GDM1 (cell line): ENCODE measurements around the gene PDE8A.
A peak's percentile ranks its signal among the peaks of the same experiment; 100 is the strongest.
"Not testable (repeated sequence)": the region's sequence is repeated elsewhere in the genome, so short reads cannot be mapped to it uniquely, and the experiment has no call there.

Experiments
- DNase-seq: peaks from one replicate; lab custom pipeline; 2025; lab: John Stamatoyannopoulos, UW

The PDE8A gene

DNA sequence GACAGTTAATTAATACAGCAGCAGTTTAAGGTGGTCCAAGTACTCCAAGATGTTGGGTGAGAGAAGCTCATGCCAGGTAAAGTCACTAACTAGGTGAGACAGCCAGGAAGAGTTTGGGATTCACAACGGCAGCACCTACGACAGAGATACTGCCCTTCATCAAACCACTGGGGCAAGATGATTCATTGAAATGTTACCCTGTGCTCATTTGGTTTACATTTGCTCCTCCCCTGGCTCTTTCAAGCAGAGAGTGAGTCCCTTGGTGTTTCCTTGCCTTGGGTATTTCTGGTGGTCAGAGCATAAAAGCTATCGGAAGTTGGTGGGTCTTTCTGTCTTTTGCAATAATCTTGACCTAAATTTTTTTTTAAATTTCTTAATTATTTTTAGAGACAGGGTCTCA, 19.9 kb upstream of the PDE8A start:
- no peak for DNase-seq

DNA sequence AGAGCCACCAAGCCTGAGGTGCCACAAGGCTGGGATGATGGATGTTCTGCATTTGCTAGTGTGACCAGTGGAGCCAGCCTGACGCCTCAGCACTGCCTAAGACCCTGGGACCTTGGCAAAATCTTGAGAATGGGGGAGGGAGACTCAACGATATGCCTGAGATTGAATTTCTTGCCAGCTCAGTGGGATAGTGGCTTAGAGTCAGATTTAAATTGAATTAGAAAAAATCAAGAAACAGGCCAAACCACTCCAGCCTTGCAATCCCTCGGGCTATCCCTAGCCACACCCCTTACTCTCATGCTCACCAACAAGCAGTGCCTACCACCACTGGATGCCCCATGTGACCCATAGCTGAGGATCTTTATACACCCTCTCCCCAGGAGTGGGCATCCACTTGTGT, 18.7 kb upstream of the PDE8A start:
- no peak for DNase-seq

DNA sequence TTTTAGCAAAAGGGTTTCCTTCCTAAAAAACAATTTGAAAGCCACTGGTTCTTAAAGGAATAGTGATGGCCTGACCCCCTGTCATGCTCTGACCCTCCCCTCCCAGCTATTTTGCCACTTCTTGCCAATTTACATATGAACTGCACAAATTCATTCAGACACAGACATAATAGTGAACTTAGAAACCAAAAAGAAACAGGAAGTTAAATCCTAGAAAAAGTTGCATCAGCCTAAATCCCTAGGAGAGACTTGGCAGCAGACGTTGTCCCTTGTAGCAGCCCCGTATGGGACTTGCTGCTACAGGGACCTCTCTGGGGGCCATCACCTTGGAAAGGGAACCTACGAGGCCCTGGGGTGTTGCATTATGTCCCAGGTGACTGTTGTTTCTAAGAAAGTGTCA, 14.3 kb upstream of the PDE8A start:
- DNase-seq, result no peak

DNA sequence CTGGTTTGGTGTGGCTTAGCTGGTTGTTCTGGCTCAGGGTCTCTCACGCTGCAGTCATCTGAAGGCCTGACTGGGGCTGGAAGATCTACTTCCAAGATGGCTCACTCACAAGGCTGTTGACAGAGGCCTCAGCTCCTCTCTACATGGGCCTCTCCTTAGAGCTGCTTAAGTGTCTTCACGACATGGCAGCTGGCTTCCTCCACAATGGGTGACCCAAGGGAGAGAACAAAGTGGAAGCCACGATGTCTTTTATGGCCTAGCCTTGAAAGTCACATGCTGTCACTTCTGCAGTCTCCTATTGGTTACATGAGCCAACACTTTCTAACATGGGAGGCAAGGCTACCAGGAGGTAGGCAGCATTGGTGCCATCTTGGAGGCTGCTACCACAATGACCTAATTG, 13.4 kb upstream of the PDE8A start:
- no peak for DNase-seq

DNA sequence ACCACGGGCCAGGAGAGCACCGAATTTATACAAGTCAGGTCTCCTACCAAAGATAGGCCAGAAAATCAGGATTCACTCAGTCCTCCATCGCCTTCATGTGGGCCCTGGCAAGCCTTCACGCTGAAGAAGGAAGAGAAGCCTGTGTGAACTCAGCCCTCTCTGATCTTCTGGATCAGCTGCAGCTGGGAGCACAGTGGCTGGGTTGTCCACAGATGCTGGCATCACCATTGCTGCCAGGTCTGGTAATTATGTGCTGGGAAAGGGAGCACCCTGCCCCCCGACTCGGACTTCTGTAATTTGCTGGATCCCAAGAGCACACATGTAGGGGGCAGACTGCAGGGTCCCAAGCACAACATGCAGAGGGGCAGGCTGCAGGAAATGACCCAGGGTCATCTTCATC, 12.4 kb upstream of the PDE8A start:
- DNase-seq, result no peak

DNA sequence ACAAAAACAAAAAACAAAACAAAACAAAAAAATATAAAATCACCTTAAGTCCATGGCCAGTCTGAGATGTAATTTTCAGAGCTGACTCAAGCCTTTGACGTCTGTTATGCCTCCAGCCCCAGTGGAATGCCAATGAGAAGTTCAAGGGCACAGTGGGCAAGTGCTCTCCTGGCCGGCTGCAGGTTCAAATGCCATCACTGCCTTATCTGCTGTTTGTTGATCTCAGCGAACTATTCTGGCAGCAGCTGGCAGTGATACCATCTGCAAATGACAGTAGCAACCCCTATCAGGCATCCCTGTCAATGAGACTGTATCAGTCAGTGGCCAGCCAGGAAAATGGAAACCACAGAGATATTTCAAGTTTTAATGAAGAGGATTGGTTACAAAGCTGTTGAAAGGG, 10.8 kb upstream of the PDE8A start:
- DNase-seq, result no peak

DNA sequence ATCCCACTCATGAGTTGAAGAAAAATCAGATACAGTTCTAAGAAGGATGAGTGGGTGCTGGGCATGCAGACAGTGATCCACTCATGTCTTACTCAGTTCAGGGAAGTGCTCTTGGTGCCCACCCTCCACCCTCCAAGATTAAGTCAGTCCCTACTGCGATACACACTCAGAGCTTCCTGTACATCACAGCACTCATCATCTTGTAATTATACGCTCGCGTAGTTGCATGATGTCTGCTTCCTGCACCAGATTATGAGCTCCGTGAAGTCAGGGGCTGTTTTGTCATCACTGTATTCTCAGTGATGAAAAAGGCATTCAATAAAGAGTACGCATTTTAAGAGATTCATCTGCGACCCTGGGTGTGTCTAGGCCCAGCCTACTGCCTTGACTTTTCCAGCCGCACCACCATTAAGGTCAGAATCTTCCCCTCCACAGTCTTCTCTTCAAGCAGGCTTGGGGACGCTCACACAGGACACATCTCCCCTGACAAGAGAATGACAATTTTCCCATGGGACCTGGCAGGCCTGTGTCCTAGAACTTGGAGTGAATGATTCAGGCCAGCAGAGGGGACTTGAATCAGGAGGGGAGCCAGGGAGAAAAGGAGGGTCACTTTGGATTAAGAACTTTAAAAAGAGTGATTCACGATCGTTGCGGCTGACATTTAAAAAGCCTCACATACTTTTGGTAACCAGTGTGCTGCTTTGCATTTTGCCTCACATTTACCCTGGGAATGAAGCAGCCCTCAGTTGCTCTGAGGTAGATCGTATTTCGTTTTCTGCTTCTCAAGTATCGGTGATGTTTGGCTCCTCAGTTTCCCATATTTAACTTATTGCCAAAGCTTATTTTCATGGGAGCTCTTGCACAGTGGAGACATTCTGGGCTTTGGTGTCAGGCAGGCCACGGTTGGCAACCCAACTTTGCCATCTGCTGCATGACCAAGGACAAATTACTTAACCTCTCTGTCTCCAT, 7.9 kb upstream of the PDE8A start:
- no peak for DNase-seq

DNA sequence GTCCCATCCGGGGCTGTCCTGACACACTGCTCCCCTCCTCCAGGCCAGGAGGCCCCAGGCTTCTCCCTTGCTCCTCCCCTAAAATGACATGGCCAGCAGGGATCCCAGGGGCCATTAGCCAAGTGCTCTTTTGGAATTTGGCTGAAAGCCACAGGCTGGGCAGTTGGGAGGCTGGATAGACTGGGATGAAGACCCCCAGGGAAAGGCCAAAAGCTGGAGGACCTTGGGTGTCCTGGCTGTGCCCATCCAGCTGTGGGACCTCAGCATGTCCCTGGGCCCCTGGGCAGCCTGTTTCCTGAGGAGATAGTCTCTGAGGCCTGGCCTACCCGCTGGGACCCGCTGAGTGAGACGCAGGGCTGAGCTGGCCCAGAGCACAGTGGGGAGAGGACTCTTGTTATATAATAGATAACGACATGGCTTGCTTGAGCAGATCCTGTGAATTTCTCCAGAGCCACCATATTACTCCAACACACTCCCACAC, 5.7 kb upstream of the PDE8A start:
- no peak for DNase-seq

DNA sequence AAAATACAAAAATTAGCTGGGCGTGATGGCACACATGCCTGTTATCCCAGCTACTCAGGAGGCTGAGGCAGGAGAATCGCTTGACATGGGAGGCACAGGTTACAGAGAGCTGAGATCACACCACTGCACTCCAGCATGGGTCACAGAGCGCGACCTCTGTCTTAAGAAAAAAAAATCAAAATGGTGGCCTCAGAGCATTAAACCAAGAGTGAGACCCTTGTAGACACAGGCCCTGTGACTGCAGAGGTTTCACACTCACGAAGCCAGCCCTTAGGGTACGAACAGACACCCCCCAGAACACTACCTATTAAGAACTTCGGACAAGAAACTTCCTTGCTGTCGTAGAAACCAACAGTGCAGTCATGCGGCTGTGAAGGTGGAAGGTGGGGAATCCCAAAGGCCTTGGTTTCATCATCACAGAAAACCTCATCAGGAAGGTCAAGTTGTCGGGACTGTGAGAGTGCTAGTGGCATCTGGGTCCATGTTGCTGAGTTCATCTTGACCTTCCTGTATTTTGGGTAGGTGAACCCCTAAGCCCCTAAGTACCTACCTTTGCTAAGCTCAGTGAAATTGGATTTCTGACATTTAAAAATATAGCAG, 4.8 kb upstream of the PDE8A start:
- no peak for DNase-seq

DNA sequence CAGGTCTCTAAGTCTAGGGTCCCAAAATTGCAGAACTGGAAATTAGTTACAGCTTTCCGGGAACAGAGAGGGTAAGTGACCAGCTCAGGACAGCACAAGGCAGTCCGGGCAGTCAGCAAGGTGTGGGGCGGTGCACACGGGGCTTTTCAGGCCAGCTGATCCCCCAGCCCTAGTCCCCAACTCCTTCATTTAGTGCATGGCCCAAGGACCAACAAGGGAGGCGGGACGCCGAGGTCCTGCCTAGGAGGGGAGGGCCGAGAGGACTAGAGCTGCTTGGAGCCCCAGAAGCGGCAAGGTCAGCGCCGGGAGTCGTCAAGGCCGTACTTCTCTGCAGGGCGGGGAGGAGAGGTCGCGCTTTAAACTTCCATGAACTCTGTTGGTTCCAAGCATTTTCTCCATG, 2.0 kb upstream of the PDE8A start:
- no peak for DNase-seq

DNA sequence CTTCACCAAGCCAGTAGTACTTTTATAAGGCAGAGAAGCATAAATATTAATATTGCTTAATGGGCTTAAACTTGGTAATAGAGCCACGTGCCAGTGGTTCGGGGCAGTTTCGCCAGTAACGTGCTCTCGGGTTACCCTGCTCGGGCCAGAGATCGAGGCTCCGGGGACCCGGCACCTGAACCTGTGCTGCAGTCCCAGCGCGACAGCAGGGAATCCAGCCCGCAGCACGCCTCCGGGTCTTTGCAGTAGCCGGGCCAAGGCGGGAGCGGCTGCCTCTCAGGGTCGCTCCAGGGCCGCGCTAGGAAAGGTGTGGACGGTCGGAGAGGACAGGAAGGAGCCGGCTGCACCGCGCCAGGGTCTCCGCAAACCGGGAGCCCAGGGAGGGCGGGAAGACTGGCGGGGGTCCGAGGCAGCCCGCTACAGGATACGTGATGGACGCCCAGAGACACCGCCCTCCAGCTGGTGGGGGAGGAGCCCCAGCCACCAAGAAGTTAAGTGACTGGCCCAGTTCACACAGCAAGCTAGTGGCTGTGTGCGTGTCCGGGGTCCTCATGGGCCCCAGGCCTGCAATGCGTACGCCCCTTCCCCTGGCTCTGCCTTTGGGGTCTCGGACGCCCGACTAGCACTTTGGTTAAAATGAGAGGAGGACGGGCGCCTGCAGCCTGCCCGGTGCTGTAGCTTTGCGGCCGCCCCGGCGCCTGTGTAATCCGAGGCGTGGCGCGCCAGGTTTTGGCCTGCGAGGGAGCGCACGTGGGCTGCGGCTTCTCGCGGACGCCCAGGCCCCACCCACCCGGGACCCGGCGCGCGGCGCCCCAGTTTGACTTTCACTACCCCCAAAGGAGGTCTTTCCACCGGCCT, 1.2 kb upstream of the PDE8A start:
- DNase-seq, result peak; percentile 73

DNA sequence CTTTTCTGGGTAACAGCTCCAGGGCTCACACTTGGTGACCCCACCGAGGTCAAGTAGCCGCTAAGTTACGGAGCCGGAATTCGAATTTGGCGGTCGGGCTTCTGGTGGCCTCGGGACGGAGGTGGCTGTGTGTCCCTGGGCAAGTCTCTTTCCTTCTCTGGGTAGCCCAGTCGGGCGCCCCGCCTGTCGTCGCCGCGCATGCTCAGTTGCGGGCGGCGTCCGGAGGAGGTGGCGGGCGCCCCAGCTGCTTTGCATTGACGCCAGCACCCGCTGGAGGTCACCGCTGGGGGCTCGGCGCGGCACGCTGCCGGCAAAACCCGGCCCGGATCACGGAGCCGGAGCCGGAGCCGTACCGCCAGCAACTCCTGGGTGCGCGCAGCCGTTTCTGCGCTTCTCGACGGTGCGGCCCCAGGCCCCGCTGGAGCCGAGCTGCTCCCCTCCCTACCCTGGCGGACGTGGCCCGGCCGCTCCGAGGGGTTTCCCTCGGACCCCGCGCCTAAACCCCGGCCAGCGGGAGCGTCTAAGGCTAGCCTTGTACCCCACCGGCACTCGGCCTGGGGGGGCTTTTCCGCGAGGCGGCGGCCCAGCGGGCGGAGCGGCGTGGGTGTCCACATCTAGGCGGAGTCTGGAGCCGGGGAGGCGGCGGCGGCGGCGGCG, 474 bp upstream of the PDE8A start:
- DNase-seq, result peak; percentile 96

DNA sequence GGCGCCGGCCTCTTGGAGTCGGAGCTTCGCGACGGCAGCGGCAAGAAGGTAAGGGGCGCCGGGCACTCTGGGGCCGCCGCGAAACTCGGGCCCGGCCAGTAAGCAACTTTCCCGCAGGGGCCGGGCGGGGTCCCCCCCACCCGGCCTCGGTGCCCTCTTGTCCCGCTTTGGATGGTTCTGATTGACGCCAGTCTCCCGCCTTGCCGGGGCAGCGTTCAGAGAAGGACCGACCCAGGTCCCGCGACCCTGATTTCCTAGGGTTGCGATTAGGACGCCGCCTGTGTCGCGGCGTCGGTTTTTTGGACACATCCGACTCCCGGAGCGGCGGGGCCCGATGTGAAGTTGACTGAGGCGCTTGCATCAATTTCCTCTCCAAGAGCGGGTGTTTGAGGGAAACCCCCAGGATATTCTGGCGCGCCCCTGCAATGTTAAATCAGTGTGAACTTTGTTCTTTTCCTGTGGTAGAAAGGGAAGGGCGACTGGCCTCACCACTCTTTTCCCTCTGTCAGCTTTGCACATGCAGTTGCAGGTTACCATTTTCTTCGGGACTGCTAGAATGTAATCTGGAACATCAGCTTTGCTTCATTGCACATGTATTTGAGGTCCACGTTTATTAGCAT, 755 bp downstream of the PDE8A start:
- no peak for DNase-seq

DNA sequence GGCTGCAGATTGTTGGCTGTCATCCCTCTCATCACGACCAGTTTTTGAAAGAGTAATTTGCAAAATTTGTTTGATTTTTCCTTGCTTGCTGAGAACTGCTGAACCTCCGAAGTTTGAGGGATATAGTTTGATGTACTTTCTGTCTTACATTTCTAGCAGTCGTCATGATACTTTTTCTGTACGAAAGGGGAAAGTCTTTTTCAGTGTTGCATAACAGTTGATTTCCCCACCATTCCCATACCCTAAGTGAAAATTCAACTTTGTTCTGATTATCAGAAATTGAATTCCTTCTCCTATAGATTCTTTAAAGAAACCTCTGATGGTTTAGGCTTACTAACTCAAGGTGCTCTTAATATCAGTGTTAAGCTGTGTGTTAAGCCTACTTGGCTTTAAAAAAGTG, 1.6 kb downstream of the PDE8A start:
- DNase-seq, result no peak

DNA sequence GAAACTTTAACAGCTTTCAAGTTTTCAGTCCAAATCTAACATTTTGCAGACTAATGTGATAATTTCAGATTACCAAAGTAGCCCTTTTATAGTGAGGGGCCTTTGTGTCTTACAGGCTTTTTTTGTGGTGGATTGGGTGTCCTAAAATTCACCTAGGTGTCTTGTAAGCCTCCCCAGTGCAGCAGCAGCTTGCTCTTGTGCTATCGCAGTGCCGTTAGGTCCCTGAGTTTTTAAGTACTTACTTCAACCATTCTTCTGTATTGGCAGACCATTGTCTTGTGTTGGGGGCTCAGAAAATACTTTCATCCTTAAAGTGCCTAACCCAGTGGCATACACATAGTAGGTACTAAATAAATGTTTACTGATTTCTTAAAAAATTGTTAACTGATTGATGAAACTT, 2.1 kb downstream of the PDE8A start:
- DNase-seq, result no peak

DNA sequence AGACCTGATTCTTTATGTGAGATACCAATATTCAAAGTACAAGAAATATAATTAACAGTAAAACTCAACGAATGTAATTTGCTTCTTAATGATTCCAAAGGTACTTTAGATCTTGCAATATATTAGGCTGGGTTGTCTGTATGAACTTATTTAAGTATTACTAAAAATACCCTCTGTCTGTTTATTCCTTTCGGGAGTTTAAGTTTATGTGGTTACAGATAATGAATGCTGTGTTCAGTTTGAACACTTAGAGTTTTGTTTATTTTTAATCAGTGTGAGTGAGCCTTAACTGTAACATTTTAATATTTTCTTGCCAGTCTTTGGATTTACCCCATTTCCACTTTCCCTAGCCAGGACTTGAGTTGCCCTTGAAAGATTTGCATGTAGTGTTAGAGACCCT, 3.5 kb downstream of the PDE8A start:
- DNase-seq, result no peak

DNA sequence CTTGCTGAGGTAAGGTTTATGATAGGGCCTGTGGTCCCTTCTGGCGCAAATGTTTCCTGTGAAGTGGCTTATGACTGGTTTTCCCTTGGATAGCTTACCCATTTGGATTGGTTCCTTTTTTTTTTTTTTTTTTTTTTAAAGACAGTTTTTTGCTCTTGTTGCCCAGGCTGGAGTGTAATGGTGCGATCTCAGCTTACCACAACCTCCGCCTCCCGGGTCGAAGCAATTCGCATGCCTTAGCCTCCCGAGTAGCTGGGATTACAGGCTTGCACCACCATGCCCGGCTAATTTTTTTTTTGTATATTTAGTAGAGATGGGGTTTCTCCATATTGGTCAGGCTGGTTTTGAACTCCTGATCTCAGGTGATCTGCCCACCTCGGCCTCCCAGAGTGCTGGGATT, 5.7 kb downstream of the PDE8A start:
- DNase-seq, result not testable (repeated sequence)

DNA sequence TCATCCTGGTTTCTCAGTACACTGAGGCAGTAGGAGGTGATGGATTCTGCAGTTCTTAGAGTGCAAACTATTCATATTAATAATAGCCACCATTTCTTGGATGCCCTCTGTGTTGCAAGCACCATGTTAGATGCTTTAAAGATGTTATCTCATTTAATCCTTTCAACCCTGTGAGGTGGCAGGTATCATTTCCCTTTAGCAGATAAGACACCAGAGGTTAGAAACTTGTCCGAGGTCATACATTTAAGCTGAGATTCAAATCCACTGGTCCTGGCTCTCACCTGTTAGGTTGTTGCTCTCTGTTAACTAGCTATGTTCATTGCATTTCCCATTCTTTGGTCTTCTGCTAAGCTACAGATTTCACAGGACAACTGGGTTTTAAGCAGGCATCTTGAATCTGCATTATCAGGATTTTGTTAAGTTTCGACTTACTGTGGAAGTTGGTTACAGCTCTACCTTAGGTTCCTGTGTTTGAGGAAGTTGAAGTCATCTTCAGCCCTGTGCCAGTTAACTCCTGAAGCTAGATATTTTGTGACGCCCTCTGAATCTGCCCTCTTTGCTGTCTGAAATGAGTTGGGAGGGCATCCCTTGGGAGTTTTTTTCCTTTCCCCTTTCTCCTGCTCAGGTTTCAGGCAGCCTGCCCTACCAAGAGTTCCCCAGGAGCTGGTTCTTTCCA, 6.4 kb downstream of the PDE8A start:
- no peak for DNase-seq

DNA sequence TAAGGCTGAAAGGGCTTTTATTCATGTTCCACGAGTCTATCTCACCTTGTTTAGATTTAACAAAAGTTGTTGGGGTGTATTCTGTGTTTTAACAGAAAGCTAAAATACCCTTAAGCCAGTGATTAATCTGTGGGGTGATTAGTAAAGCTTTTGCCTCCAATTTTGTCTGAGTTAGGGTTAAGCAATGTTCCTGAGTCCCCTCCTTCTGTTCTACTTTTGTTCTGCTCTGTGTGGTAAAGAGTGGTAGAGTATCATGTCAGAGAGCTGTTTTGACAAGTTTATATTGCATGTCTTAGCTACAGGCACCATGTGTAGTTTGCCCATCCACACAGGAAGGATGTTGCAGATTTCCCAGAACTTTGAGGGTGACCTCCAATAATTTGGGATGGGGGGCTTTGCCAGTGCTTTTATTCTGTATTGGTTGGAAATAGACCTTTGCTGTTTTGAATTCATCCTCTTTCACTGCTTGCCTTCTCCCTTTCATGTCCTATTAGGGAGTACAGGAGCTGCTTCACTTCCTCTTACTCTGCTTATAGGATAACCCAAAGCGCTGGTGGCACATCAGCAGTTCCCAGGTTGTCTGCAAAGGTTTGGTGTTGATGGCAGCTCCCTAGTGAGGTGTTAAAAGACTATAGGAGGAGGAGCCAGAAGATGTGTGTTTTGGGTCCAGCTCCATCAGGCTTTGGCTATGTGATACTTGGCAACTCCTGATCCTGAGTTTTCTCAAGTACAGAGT, 7.4 kb downstream of the PDE8A start:
- DNase-seq, result no peak

DNA sequence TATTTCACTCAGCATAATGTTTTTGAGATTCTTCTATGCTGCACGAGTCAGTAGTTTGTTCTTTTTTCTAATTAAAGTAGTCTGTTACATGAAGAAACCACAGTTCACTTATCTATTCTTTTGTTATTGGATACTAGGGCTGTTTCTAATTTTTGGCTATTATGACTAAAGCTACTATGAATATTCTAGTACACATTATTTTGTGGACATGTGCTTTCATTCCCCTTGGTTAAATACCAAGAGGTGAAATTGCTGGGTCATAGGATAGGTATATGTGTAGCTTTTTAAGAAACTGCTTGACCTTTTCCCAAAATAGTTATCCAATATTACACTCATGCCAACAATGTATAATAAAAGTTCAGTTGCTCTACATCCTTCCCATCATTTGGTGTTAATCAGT, 8.9 kb downstream of the PDE8A start:
- no peak for DNase-seq
